Measurements from ENCODE around the gene TARP.
"Not testable (repeated sequence)": the region's sequence is repeated elsewhere in the genome, so short reads cannot be mapped to it uniquely, and the experiment has no call there.

Gene TARP

GRCh38 chr7:38242814-38243213 lies 30.6 kb downstream of the TARP start:
- H3K27ac ChIP-seq, result peak overlapping the region; percentile 41
- H3K4me3 ChIP-seq (ENCODE audit: low read depth in 1 of 2, low read length in 1 of 2), result no peak overlapping the region
- H3K4me1 ChIP-seq (ENCODE audit: control insufficient read depth in 1 of 2, insufficient read depth in 1 of 2, low read depth in 1 of 2, low read length in 1 of 2), result peaks cover 8 to 10% of the 10 kb centered on the region in 2 experiments
- TF ChIP-seq CTCF (IDR thresholded peaks at IDR 0.05), result no peak
- no peaks in the 10 kb centered on the region for H3K27me3 ChIP-seq
- H3K9me3 ChIP-seq, result no peaks in the 10 kb centered on the region
- no peaks in the 10 kb centered on the region for H3K36me3 ChIP-seq

- H3K4me1 ChIP-seq (ENCODE audit: control insufficient read depth in 1 of 2, insufficient read depth in 1 of 2, low read depth in 1 of 2, low read length in 1 of 2), result peaks cover 25 to 26% of the 10 kb centered on the region in 2 experiments
- no peak for TF ChIP-seq CTCF (IDR thresholded peaks at IDR 0.05)
- H3K36me3 ChIP-seq, result no peaks in the 10 kb centered on the region
- H3K4me3 ChIP-seq (ENCODE audit: low read depth in 1 of 2, low read length in 1 of 2), result no peak overlapping the region
- H3K9me3 ChIP-seq, result no peaks in the 10 kb centered on the region
- no peaks in the 10 kb centered on the region for H3K27me3 ChIP-seq
- H3K27ac ChIP-seq, result no peak overlapping the region
Observed at GRCh38 chr7:38241071-38241470, 32.4 kb downstream of the TARP start.

- H3K4me1 ChIP-seq (ENCODE audit: control insufficient read depth in 1 of 2, insufficient read depth in 1 of 2, low read depth in 1 of 2, low read length in 1 of 2), result peaks cover 44% of the 10 kb centered on the region in 2 experiments
- H3K36me3 ChIP-seq; H3K4me3 ChIP-seq (ENCODE audit: low read depth in 1 of 2, low read length in 1 of 2); H3K27ac ChIP-seq; H3K27me3 ChIP-seq; H3K9me3 ChIP-seq: not testable (repeated sequence)
Observed at GRCh38 chr7:38239129-38239528, 34.3 kb downstream of the TARP start.

- H3K4me3 ChIP-seq (ENCODE audit: low read depth in 1 of 2, low read length in 1 of 2), result no peak overlapping the region
- peaks cover 66 to 67% of the 10 kb centered on the region in 2 experiments for H3K4me1 ChIP-seq (ENCODE audit: control insufficient read depth in 1 of 2, insufficient read depth in 1 of 2, low read depth in 1 of 2, low read length in 1 of 2)
- H3K27ac ChIP-seq, result peak overlapping the region; percentile 46
- no peaks in the 10 kb centered on the region for H3K27me3 ChIP-seq
- TF ChIP-seq CTCF (IDR thresholded peaks at IDR 0.05), result no peak
- no peaks in the 10 kb centered on the region for H3K36me3 ChIP-seq
- no peaks in the 10 kb centered on the region for H3K9me3 ChIP-seq
Observed at GRCh38 chr7:38235606-38236005, 37.8 kb downstream of the TARP start.

- H3K4me1 ChIP-seq (ENCODE audit: control insufficient read depth in 1 of 2, insufficient read depth in 1 of 2, low read depth in 1 of 2, low read length in 1 of 2), result peaks cover 74 to 76% of the 10 kb centered on the region in 2 experiments
- H3K27ac ChIP-seq, result peak overlapping the region; percentile 85
- H3K27me3 ChIP-seq; H3K36me3 ChIP-seq; H3K4me3 ChIP-seq (ENCODE audit: low read depth in 1 of 2, low read length in 1 of 2); H3K9me3 ChIP-seq: not testable (repeated sequence)
Observed at GRCh38 chr7:38234759-38235158, 38.7 kb downstream of the TARP start.

- Histone ChIP-seq H3K4me3 (ENCODE audit: low read depth in 1 of 2, low read length in 1 of 2) (peak overlapping the region; percentile 26 to 29), H3K4me1 (ENCODE audit: control insufficient read depth in 1 of 2, insufficient read depth in 1 of 2, low read depth in 1 of 2, low read length in 1 of 2) (peaks cover 71 to 77% of the 10 kb centered on the region in 2 experiments), H3K9me3 (no peaks in the 10 kb centered on the region), H3K27me3 (no peaks in the 10 kb centered on the region), H3K27ac (peak overlapping the region; percentile 85), H3K36me3 (peaks cover 21% of the 10 kb centered on the region)
- TF ChIP-seq CTCF (IDR thresholded peaks at IDR 0.05), result no peak
Observed at GRCh38 chr7:38232502-38233366, 40.7 kb downstream of the TARP start.

Data from neutrophil (primary cell).